ENCODE results near the gene NSD1.
"Not testable (repeated sequence)": the region's sequence is repeated elsewhere in the genome, so short reads cannot be mapped to it uniquely, and the experiment has no call there.

NSD1 gene

DNA sequence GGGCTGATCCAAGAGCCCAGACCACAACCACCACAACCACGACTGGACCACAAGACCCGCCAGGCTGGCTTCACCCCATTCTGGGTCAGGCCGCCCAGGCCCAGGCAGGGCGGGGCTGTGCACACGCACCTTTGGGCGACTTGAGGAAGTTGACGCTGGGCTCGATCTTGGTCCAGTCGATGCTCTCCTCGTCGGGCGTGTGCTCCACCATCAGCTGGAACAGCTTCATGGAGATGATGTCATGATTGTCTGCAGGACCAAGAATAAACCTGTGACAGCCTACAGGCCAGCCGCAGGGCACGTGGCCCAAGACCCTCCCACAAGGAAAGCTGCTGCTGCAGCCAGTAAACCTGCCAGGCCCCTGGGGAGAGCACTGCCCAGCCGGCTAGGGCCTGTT lies 200.6 kb downstream of the NSD1 start:
- no peaks in the 10 kb centered on the region for H3K27me3 Mint-ChIP-seq
- peaks cover 29% of the 10 kb centered on the region for H3K4me1 Mint-ChIP-seq
- no peaks in the 10 kb centered on the region for H3K9me3 Mint-ChIP-seq
- ATAC-seq (no peak), DNase-seq (no peak)
- H3K4me3 Mint-ChIP-seq: no peak overlapping the region
- no peak overlapping the region for H3K27ac Mint-ChIP-seq

DNA sequence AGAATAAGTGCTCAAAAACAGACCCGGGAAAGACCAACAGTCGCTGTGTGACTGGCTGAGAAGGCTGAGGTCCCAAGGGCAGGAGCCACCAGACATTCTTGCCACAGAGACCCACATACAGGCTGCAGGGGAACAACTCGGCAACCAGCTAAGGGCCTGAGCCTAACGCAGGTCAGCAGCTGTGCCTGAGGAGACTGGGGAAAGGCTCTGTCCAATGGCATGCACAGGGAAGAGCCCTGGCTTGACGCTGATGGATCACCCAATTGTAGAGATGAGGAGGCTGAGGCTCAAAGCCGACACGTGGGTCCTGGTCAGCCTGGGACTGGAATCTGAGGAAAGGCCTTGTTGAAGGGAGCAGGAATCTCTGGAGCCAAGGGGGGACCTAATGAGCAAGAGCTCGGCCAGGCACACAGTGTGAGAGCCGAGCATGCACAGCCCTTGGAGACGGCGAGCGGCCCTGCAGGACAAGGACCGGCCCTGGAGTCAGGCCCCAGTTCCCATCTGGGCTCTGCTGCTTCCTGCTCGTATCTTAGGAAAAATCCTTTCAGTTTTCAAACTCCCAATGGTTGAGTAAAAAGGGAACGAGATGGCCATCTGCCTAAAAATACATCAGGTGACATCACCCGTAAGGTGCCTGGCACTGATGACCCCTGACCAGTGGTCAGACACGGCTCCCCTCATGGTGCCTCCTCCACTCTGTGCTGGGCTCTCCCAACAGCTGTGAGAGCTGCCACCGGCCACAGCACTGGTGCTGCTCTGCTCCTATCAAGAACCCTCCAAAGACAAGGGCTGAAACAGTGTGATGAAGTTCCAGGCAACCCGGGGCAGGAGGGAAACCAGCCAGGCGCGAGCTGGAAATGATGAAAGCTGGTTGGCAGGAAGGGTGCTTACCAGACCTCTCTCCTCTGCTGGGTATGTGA lies 201.5 kb downstream of the NSD1 start:
- peaks cover 37% of the 10 kb centered on the region for H3K4me1 Mint-ChIP-seq
- no peaks in the 10 kb centered on the region for H3K27me3 Mint-ChIP-seq
- no peak overlapping the region for H3K27ac Mint-ChIP-seq
- H3K9me3 Mint-ChIP-seq: no peaks in the 10 kb centered on the region
- no peak for DNase-seq
- no peak for ATAC-seq
- H3K4me3 Mint-ChIP-seq: no peak overlapping the region

DNA sequence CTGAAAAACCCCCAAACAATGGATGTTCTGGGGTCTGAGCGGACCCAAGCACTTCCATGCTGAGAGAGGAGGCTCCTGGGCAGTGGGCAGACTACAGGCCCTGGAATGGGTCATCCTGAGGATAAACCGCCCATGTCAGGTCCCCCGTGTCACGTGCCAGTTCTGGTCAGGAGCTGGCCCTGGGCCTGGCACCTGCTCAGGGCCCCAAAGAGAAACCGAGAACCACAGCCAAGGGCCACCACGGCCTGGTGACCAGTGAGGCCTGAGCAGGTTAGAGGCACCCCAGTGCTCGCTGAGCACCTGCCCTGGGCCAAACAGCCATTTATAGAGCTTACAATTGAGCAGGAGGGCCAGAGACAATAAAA lies 202.1 kb downstream of the NSD1 start:
- no peaks in the 10 kb centered on the region for H3K27me3 Mint-ChIP-seq

DNA sequence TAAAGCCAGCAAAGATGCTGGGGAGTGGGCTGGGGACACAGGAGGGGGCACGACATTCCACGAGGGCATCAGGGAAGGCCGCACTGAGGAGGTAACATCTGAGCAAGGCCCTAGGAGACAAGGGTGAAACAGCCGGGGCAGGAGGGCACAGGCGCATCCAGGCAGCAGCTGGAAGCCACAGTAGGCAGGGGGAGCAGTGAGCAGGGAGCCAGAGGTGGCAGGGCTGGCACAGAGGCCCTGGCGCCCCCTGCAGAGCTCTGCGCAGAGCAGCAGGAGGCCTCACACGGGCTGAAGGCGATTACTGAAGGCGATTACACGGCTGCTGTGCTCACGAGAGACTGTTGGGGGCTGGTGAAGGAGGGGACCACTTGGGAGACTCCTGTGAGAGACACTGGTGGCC lies 202.5 kb downstream of the NSD1 start:
- no peaks in the 10 kb centered on the region for H3K9me3 Mint-ChIP-seq
- no peaks in the 10 kb centered on the region for H3K27me3 Mint-ChIP-seq
- DNase-seq: peak; percentile 35 to 56
- H3K4me3 Mint-ChIP-seq: no peak overlapping the region
- no peak overlapping the region for H3K27ac Mint-ChIP-seq
- H3K4me1 Mint-ChIP-seq: peaks cover 38% of the 10 kb centered on the region
- ATAC-seq: peak; percentile 89

More for the DNA sequence above, 202.1 kb downstream of the NSD1 start:
- H3K4me3 Mint-ChIP-seq: no peak overlapping the region
- H3K4me1 Mint-ChIP-seq: peaks cover 40% of the 10 kb centered on the region
- no peaks in the 10 kb centered on the region for H3K9me3 Mint-ChIP-seq
- DNase-seq (no peak), ATAC-seq (no peak)
- no peak overlapping the region for H3K27ac Mint-ChIP-seq

DNA sequence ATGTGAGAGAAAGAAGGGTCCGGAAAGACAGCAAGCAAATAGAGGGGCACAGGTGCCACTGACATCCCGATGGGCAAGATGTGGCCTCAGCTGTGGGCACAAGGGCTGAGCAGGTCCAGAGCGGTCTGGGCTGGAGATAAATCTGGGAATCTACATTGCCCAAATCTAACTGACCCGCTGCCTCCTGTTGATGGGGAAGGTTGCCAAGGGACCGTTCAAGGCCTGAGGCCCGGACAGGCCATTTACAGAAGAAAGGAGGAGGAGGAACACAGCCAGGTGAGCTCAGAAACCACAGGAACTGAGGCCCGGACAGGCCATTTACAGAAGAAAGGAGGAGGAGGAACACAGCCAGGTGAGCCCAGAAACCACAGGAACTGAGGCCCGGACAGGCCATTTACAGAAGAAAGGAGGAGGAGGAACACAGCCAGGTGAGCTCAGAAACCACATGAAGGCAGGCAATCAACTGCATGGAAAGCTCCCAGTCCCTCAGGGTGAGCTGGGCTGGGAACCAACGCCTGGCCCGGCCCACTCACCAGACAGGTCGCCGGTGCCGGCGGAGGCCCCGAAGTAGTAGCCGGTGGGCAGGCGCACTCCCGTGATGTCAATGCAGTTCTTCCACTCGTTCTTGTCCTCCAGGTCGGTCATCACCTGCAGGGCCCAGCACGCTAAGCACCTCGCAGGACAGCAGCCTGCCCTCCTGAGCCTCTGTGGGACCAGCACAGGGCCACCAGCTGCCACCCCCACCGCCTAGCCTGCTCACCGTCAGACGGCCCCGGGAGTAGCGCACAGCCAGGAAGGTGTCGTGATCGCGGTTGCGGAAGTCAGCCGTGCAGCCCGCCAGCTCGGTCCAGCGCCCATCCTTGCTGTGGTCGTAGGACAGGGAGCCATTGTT lies 203.3 kb downstream of the NSD1 start:
- no peak for DNase-seq
- ATAC-seq: no peak

DNA sequence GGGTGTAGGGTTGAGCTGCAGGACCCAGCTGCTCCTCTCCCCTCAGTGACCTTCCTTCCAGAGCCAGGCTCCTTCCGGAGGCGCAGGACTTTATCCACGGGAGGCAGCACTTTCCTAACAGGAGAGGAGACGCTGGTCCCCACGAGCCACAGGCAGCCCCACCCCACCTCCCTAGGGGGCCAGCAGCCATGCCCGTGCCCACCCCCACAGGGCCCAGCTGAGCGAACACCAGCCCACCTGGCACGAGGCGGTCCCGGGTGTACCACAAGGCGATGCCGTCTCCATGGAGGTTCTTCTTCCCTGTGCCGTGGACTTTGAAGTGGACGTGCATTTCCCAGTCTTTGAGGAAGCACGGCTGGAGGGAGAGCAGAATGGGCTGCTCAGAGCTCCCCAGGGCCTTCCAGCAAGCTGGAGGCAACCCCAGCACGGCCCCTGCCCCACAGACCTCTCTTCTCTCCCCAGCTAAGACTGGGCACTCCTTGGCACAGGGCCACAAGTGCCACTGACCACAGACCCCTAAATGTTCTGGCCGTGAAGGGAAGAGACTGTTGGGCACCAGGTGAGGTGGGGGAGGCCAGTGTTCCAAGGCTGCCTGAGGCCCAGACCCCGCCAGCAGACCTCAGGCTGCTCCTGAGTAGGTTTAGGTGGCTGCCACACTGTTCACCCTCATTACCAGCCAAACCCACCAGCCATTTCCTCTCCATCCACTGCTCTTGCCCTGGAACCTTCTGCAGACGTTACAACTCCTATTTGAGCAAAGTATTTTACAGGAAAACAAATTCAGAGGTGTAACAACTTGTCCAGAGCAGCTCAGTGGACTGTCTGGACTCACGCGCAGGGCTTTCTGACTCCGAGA lies 204.9 kb downstream of the NSD1 start:
- DNase-seq (no peak), ATAC-seq (no peak)
- Mint-ChIP-seq H3K4me1 (peaks cover 32% of the 10 kb centered on the region), H3K4me3 (no peak overlapping the region), H3K9me3 (no peaks in the 10 kb centered on the region), H3K27ac (no peak overlapping the region), H3K27me3 (no peaks in the 10 kb centered on the region)

More for the DNA sequence above, 203.3 kb downstream of the NSD1 start:
- Mint-ChIP-seq H3K27me3 (no peaks in the 10 kb centered on the region), H3K4me3 (no peak overlapping the region), H3K27ac (peak overlapping the region in 1 of 2 donors; percentile 91), H3K9me3 (no peaks in the 10 kb centered on the region), H3K4me1 (peaks cover 37% of the 10 kb centered on the region)

DNA sequence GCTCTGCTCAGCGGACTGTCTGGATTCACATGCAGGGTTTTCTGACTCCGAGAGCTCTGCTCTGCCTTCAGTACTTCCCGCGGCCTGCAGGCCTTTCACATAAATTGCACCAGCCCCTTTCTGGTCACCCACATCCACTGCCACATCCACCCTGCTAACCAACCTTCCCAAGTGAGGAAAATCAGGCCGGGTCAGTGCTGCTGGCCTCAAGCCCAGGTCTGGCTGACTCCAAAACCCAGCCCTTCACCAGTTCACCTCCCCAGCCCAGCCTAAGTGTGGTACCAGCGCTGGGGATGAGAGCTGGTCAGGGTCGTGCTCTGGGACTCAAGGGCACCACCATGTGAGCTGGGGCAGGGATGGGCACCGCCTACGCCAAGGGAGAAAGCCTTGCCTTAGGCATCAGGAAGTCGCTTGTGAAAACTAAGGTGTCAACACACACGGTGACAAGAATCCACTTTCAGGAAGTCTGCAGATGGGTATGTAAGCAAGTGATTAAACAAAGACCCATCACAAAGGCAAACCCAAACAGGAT lies 205.6 kb downstream of the NSD1 start:
- DNase-seq: no peak
- H3K4me1 Mint-ChIP-seq: peaks cover 35% of the 10 kb centered on the region
- H3K9me3 Mint-ChIP-seq: no peaks in the 10 kb centered on the region
- no peak overlapping the region for H3K27ac Mint-ChIP-seq
- no peak for ATAC-seq
- no peak overlapping the region for H3K4me3 Mint-ChIP-seq
- H3K27me3 Mint-ChIP-seq: no peaks in the 10 kb centered on the region

DNA sequence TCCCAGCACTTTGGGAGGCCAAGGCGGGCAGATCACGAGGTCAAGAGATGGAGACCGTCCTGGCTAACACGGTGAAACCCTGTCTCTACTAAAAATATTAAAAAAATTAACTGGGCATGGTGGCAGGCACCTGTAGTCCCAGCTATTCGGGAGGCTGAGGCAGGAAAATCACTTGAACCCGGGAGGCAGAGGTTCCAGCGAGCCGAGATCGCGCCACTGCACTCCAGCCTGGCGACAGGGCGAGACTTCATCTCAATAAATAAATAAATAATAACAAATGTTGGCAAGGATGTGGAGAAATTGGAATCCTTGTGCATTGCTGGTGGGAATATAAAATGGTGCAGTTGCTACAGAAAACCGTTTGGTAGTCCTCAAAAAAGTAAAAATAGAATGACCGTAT lies 209.4 kb downstream of the NSD1 start:
- H3K27ac Mint-ChIP-seq, ATAC-seq, DNase-seq, H3K4me3 Mint-ChIP-seq, H3K27me3 Mint-ChIP-seq, H3K9me3 Mint-ChIP-seq: not testable (repeated sequence)
- H3K4me1 Mint-ChIP-seq: peaks cover 42% of the 10 kb centered on the region

DNA sequence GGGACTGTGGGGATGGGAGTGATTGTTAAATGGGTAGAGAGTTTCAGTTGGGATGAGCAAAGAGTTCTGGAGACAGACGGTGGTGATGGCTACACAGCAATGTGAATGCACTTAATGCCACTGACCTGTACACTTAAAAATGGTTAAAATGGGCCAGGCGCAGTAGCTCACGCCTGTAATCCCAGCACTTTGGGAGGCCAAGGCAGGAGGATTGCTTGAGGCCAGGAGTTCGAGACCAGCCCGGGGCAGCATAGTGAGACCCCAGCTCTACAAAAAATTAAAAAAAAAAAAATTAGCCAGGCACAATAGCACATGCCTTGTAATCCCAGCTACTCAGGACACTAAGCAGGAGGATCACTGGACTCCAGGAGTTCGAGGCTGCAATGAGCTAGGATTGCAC lies 210.2 kb downstream of the NSD1 start:
- DNase-seq: no peak

DNA sequence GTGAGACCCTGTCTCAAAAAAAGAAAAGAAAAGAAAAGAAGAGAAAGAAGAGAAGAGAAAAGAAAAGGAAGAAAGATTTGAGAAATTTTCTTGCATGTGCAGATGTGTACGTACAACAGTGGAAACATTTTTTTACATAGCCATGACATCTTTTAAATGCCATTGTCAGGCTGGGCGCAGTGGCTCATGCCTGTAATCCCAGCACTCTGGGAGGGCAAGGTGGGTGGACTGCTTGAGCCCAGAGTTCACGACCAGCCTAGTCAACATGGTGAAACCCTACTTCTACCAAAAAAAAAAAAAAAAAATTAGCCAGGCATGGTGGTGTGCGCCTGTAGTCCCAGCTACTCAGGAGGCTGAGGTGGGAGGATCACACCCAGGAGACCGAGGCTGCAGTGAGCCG lies 211.3 kb downstream of the NSD1 start:
- Mint-ChIP-seq H3K4me3 (no peak overlapping the region), H3K9me3 (no peaks in the 10 kb centered on the region), H3K27ac (no peak overlapping the region), H3K27me3 (no peaks in the 10 kb centered on the region), H3K4me1 (peaks cover 51% of the 10 kb centered on the region)
- DNase-seq (no peak), ATAC-seq (no peak)

More for the DNA sequence above, 210.2 kb downstream of the NSD1 start:
- no peak for ATAC-seq
- peaks cover 47% of the 10 kb centered on the region for H3K4me1 Mint-ChIP-seq
- H3K27ac Mint-ChIP-seq: peak overlapping the region in 1 of 2 donors; percentile 28
- H3K9me3 Mint-ChIP-seq: no peaks in the 10 kb centered on the region
- no peaks in the 10 kb centered on the region for H3K27me3 Mint-ChIP-seq
- no peak overlapping the region for H3K4me3 Mint-ChIP-seq

DNA sequence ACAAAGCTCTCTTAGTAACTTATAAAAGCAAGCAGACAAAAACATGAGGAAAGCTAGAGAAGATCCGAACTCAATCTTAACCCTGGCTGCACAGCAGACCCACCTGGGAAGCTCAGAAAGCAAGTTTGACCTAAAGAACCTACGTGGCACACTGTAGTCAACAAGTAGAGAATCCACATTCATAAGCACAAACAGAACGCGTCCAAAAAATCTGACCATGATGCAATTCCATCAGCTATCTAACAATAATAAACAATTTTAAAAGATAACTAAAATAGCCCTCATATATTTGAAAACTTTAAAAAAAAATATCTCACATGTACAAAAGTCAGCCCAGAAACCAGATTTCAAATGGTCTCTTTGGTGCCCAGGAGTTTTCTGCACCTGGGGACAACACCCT lies 213.2 kb downstream of the NSD1 start:
- Mint-ChIP-seq H3K4me1 (peaks cover 49% of the 10 kb centered on the region), H3K9me3 (no peaks in the 10 kb centered on the region), H3K4me3 (no peak overlapping the region), H3K27me3 (no peaks in the 10 kb centered on the region), H3K27ac (no peak overlapping the region)
- DNase-seq (no peak), ATAC-seq (no peak)

DNA sequence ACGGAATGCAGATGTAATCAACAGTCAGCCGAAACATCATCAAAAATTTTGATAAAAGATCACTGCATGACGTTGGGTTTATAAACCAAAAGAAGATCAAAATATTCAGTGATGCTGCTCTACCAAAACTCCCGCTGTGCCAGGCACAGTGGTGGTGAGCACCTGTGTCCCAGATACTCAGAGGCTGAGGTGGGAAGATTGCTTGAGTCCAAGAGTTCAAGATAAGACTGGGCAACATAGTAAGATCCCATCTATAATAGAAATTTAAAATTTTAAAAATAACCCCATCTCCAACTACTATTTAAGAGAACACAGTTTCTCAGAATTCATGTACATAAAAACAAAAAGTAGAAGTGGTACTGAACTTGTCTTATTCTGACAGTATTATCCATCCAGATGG lies 214.1 kb downstream of the NSD1 start:
- Mint-ChIP-seq H3K4me3 (no peak overlapping the region), H3K27me3 (no peaks in the 10 kb centered on the region), H3K4me1 (peaks cover 53% of the 10 kb centered on the region), H3K27ac (no peak overlapping the region), H3K9me3 (no peaks in the 10 kb centered on the region)
- no peak for ATAC-seq
- DNase-seq: no peak

DNA sequence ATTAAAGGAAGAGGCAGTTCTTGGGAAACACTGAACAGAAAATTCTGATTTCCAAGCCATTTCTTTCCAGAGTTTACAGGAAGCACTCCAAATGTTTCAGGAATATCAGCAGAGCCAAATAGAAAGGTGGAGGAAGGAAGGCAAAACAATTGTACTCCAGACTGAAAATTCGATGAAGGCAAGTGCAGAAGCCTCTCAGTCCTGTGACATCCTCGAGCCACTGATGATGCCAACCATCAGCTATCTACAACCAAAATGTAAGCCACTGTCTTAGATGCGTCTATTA lies 215.7 kb downstream of the NSD1 start:
- H3K9me3 Mint-ChIP-seq: peaks cover 0 to under 1% of the 10 kb centered on the region in 2 donors
- peaks cover 49% of the 10 kb centered on the region for H3K4me1 Mint-ChIP-seq
- DNase-seq (no peak), ATAC-seq (no peak)
- no peaks in the 10 kb centered on the region for H3K27me3 Mint-ChIP-seq
- peak overlapping the region; percentile 46 to 97 for H3K4me3 Mint-ChIP-seq
- H3K27ac Mint-ChIP-seq: peak overlapping the region in 1 of 2 donors; percentile 4

DNA sequence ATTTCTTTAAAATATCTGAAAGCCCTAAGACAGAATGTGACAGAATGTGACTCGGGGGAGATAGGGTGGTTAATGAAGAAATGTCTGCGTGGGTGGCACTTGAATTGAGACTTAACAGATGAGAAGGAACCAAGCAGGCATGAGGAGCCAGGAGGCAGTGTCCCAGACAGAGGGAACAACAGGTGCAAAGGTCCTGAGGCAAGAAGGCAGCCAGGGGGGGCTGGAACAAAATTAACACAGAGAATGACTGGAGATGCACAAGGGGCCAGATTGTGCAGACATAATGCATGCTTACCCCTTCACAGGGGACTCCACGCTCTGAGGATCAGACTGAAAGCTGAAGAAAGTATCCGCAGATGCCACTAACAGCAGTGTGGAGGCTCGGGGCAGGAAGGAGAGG lies 216.2 kb downstream of the NSD1 start:
- H3K9me3 Mint-ChIP-seq: peaks cover 2 to 5% of the 10 kb centered on the region in 2 donors
- H3K4me3 Mint-ChIP-seq: peak overlapping the region; percentile 97 to 99
- H3K27ac Mint-ChIP-seq: peak overlapping the region; percentile 85 to 89
- ATAC-seq (no peak), DNase-seq (no peak)
- H3K27me3 Mint-ChIP-seq: no peaks in the 10 kb centered on the region
- peaks cover 54% of the 10 kb centered on the region for H3K4me1 Mint-ChIP-seq

Data from stimulated activated naive CD8-positive, alpha-beta T cell treated with anti-CD3 and anti-CD28 coated beads, Interleukin-15, amount 100 ng/mL, for 72 hours (primary cell).